CD4-positive, alpha-beta T cell treated with Interleukin-21 for 1 hour (primary cell): ENCODE measurements around the gene MRPL42.
"Not testable (repeated sequence)": the region's sequence is repeated elsewhere in the genome, so short reads cannot be mapped to it uniquely, and the experiment has no call there.

Experiments
- DNase-seq: peaks from one replicate; pipeline ENCODE4 v3.0.0-alpha.2; 2020

MRPL42 gene

DNA sequence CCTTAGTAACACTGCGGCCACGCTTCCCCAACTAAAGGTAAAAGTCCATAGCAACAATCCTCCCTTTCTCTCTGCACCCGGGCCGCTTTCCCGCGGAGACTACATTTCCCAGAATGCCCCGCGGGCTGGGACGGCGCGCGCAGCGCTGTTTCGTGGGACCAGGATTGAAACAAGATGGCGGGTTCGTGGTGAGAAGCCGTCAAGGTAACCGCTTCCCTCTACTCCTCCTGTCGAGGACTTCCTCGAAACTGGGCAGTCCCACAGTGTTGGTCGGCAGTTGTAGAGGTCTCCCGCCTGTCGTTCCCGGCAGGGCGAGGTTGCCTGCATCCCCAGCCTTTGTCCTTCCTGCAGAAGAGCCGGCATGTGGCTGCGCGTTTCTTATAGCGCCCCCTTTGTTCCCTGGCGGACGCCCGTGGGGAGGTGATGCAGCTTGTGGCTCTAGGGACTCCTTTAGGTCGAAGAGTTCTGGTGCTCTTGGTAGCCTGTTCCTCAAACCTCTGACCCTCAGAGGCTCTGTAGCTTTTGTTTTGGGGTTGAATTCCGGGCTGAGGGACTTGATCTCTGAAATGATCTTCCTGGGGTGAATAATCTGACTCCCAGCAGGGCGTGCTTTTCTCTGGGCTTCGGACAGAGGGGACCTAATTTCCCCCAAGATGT lies at the start of gene MRPL42:
TSS of gene MRPL42 (plus strand) at position 164 of the 657 bp plus-strand sequence. CDS start 1,772 bp downstream, outside the sequence.
- DNase-seq: peak; percentile 95

DNA sequence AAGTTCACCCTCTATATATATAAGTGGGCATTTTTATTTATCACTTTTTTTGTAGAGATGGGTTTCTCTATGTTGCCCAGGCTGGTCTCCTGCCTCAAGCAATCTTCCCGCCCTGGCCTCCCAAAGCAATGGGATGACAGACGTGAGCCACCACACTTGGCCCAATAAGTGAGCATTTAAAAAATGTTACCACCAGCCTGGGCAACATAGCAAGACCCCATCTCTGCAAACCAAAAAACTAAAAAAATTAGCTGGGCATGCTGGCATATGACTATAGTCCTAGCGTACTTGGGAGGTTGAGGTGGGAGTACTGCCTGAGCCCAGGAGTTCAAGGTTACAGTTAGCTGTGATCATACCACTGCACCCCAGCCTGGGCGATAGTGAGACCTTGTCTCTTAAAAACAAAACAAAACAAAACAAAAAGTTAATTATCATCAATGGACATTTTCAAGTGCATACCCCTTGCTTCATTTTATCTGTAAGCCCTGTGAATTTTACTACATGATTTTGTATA lies 49.3 kb upstream of the MRPL42 start:
- DNase-seq: no peak

DNA sequence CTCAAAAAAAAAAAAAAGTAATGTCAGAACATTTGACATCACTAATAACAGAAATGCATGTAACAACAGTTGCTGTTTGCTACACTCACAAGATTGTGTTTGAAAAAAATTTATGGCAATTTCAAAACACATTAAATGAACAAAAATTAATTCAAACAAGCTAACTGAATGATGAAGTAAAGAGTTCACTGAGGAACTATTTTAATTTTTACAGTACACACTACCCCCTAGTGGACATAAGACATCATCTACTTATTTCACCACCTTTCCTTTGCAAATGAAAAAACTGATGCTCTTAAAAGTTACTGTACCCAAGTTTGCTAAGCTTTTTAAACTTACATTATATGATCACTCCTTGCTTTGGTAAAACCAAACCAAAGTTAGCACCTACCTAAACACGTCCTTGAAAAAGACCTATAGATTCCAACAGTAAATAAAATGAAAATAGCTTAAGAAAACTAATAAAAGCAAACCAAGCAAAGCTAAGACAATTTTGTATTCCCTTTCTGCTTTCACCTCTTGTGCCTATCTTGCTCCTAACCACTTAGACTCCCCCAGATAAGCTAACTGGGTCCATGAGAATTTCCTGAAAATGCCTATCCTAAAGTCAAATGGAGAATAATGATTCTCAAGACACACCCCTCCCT lies 47.8 kb upstream of the MRPL42 start:
- peak; percentile 65 for DNase-seq

DNA sequence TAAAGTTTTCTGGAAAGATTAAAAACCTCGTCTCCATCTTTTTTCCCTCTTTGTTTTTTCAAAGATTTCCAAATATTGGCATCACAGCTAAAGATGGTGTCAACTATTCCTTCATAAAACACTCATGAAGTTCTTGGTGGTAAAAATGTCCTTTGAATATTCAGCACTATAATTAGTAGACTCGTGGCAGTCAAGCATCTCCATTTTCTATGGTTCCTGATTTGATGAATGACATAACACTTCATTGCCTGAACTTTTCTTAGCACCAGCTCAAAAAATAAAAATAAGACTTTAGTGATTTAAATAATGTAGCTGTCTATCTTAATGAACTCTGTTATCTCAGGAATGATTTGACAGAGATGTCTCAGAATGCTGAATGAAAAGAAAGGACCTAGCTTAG lies 45.3 kb upstream of the MRPL42 start:
- no peak for DNase-seq

DNA sequence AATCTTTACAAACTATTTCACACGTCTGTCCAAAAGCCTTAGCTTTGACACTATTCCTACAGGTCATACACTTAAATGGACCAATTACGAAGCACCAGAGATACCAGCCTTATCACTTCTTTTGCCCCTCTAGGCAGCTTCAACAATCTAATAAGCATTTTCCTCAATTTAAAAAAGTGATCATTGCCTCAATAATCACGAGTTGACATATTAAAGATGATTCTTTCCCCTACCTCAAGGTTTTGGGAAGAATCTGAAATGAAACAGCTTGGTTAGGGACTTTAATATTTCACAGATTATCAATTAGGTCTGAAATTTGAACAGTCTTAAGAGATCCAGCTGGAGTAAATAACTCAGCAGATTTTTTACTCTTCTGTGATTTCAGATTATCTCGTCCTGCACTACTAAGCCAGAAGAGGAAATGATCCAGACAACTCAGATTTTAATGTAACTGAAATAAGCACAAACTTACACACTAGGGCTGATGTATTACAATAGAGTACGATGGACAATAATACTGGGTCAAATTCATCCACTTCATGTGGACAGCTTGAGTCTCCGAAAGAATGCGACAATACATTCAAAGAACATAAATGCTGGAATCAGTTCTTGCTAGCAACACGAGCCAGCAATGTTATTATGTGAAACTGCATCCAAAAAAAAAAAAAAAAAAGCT lies 41.4 kb upstream of the MRPL42 start:
- DNase-seq: no peak

DNA sequence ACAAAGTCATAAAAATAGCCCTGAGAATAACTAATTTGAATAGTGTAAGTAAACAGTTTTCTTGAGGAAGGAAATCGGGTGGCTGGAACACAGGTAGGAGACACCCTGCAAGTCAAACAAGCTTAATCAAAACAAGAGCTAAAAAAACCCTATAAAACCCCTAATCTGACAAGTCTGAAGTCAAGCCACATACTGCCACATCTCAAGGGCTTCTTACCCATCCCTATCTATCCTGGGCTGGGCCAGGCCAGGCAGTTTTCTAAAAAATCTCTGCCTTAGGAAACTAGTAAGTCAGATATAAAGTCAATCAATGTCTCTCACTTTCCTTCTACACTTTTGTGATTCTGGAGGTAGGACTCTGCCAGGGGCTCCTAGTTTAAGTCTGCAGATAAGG lies 40.9 kb upstream of the MRPL42 start:
- DNase-seq: no peak

DNA sequence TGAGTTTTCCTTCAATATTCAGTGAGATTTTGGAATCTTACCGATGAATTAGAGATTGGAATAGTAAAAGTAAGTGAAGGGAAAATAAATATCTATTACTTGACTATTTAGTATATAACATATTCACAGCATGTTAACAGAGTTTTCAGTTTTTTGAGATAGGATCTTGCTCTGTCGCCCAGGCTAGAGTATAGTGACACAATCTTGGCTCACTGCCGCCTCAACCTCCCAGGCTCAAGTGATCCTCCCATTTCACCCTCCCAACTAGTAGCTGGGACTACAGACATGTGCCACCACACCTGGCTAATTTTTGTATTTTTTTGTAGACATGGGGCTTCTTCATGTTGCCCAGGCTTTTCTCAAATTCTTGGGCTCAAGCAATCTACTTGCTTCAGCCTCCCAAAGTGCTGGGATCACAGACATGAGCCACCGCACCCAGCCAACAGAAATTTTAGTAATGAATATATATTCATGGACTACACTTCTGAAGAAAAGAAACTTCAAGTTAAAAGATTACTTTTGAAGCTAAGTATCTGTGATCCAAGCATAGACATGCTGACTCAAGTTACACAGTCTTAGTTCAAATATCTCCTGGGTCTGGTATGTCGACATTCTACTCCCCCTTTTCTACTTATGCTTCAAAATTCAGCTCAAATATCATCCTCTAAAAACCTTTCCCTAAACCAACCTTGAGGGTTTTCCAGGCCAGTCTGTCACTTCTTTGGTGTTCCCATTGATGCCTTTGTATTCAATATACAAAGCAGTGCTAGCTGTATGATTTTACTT lies 39.3 kb upstream of the MRPL42 start:
- no peak for DNase-seq

DNA sequence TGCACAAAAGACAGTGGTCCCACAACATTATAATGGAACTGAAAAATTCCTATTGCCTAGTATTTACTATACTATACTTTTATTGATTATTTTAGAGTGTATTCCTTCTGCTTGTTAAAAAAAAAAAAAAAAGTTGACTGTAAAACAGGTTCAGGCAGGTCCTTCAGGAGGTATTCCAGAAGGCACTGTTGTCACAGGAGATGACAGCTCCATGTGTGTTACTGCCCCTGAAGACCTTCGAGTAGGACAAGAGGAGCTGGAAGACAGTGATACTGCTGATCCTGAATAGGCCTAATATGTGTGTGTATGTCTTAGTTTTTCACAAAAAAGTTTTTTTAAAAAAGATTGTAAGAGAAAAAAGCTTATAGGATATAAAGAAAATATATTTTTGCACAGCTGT lies 37.9 kb upstream of the MRPL42 start:
- DNase-seq: no peak

DNA sequence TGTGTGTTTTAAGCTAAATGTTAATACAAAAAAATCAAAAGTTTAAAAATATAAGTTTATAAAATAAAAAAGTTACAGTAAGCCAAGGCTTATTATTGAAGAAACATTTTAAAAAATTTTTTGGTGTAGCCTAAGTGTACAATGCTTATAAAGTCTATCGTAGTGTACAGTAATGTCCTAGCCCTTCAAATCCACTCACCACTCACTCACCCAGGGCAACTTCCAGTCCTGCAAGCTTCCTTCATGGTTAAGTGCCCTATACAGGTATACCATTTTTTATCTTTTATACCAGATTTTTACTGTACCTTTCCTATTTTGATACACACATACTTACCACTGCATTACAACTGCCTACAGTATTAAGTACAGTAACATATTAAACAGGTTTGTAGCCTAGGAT lies 37.5 kb upstream of the MRPL42 start:
- DNase-seq: no peak

DNA sequence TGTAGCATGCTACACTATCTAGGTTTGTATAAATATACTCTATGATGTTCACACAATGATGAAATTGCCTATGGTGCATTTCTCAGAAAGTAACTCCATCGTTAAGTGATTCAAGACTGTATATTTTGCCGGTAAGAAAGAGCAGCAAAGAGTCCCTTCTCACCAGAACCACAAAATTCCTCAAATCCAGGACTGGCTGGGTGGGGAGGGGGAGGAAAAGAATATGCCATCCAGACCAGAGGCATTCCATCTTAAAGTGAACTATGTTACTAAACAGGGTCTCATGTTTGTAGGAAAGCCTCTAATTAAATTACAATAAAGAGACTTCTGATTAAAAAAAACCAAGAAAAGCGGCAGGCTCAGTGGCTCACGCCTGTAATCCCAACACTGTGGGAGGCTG lies 37.0 kb upstream of the MRPL42 start:
- DNase-seq: no peak

DNA sequence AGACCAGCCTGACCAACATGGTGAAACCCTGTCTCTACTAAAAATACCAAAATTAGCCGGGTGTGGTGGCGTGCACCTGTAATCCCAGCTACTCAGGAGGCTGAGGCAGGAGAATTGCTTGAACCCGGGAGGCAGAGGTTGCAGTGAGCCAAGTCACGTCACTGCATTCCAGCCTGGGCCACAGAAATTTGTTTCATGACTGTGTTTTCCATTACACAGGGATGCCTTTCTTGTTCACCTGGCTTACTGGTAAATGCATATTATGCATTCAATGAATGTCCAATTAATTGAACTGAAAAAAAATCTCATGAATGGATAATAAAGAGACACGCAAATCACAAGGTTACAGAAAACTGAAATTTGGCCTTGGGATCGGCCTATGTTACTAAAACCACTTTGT lies 35.3 kb upstream of the MRPL42 start:
- not testable (repeated sequence) for DNase-seq

DNA sequence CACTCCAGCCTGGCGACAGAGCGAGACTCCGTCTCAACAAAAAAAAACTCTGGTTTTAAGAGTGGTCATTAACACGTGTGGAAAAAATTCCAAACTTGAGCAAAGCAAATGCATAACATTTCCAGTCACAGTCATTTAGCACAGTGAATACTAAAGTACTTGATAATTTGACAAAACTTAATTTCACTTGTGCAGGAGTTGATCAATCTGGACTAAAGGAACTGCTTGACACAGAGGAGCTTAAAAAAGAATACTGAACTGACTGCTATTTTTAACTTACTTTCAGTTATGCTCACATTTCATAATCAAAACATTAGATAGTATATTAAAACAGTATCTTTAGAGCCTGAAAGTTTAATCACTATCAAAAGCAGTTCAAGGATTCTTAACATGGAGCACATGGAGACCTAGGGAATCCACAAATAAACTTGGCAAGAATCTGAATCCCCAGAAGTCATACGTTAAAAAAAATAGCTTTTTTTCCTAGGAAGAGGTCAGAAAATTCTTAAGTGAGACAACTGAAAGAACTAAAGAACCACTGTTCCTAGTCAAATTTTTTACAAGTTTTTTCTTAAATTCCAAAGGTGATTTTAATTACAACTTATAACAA lies 33.0 kb upstream of the MRPL42 start:
- no peak for DNase-seq

DNA sequence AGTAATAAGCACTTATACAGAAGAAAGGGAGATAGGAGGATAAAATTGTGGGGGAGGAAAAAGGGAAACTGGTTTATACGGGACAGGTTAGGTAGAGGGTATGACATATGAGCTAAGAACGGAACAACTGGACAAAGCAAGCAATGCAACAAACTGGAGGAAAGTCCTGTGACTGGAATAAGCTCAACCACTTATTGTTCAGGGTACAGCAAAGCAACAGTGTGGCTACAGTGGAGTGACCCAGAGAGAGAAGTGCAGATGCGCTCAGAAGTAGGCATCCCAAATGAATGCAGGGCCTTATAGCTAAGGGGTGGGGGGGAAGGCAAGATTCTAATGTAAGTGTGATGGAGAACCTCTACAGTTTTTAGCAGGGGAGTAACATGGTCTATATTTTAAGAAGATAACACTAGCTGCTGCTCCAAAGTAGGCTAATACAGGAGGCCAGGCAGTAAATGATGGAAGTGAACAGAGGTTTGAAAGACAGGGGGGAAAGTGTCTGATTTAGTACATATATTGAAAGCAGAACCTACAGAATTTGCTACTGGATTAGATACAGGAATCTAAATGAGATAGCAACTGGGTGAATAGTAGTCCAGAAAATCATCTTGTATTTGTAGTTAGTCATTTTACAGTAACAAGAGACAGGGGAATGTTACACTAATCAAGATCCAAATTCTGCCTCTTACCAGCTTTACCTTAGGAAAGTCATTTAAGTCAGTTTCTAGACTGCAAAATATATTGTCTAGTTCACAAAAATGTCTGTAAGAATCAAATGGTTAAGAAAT lies 28.9 kb upstream of the MRPL42 start:
- DNase-seq: no peak

DNA sequence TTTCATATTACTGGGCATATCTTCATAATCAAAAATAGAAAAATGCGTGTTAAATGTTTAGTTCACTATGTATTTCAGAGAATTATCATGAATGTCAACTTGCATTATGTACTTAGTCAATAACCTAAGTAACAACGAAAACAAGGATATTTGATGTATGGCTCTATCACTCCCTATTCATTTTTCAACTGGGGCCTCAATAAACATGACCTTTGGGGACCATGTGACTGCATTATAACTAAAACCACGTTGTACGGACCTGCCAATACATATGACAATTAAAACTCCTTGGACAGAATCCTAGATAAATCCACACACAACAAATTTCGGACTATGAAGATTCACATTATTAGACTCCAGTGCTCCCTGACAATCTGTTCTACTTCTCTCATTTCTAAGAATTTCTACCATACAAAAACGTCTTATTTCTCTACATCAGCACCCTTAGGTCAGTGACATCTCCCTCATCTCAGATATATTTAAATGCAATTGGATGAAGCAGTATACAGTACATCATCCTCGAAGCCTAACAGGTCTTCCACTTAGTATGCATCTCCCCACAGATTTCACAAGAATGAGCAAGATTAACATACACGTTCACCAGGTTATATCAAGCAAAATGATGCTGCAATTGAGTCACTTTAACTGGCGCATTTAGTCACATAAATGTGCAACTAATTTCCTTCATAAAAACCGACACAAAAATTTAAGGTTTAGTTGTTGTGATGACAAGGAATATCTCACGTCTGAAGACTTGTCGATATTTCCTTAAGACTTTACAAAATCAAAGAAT lies 27.1 kb upstream of the MRPL42 start:
- no peak for DNase-seq

DNA sequence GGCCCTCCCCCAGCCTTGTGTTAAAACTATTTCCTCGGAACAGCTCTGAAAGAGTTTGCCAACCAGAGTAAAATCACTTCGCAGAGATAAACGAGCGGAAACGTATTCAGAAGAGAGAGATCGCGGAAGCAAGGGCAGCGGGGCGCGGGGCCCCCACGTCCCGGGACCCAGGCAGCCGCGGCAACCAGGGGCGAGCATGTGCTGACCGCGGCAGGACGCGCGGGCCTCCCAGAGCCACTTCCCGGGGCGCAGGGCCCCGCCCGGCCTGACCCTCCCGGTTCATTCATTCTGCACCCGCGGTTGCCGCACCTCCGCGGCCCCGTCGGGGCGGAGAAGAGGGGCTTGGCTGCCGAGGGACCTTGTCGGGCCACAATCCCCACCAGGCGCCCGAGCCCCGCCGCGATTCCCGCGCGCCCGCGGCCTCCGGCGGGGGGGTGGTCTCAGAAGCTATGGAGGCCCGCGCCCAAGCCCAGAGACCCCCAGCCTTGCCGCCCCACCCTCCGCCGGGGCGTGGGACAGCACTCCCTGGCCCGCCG lies 26.2 kb upstream of the MRPL42 start:
- peak; percentile 53 for DNase-seq

DNA sequence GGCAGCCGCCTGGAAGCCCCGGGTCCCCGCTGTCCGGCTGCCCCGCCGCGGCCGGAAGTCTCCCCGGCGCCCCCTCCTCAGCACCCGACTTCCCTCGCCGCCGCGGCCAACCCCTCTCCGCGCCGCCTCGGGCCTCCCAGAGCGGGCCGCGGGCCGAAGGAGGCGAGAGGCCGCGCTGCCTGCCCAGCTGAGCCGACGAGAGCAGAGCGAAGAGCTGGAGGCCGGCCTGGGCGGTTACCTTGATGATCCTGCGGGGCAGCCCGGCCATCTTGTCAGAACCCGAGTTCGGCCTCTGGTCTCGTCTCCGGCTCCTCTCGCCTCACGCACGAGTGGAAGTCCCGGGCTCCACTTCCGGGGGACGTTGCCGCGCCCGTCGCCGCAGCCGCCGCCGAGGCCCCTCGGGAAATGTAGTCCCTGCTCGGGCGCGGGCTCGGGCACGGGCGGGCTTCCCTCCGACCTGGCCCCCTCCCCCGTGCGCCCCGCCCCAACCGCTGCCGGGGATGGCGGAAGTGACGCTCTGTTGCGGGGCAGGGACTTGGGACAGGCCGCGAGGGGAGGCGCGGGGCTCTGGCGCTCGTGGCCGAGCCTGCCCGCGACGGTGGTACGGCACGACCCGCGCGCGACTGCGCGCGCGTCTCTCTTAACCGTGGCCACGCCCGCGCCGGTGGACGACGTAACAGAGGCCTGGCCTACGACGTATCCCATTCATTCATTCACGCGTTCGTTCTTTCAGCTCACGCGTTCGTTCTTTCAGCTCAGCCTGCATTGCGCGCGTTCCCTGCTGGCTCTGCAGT lies 25.5 kb upstream of the MRPL42 start, which contains the start of gene UBE2N:
TSS of gene UBE2N (minus strand) at position 331 of the 794 bp plus-strand sequence. CDS start at position 268, 63 bp downstream.
- peak; percentile 97 for DNase-seq

DNA sequence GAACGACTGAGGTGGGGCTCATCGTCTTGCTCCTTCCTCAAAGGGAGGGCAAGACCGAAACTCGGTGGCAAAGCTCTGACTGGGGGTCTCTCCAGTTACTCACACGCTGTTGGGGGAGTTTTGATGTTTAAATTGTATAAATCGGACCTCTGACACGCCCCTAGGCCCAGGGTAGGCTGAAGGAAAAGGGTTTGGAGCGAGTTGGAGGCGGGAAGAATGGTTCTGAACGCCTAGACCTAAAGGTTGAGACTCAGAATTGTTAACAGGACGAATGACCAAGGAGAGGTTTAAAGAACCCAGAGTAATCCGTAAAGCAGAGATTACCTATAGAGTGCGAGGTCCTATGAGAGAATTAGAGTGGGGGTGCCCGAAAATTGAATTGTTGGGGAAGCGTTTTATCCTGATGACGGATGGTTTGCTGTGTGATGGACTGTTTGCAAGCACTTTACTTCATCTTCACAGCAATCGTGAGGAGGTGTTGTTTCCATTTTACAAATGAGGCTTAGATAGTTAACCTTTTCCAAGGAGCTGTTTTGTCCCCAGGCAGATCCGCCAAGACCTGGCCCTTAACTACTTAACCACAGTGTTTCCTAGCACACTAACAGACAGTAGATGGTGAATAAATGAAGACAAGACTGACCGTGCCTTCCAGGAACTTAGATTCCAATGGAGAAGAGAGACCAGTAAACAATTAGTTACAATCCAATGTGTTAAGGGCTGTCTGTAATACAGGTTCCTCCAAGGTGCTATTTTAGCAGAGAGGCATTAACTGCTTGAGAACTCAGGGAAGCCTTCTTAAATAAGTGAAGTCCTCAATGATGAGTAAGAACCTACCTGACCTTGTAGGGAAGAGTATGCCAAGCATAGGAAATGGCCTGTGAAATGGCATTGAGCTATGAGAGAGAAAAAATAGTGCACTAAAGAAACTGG lies 24.6 kb upstream of the MRPL42 start:
- no peak for DNase-seq

DNA sequence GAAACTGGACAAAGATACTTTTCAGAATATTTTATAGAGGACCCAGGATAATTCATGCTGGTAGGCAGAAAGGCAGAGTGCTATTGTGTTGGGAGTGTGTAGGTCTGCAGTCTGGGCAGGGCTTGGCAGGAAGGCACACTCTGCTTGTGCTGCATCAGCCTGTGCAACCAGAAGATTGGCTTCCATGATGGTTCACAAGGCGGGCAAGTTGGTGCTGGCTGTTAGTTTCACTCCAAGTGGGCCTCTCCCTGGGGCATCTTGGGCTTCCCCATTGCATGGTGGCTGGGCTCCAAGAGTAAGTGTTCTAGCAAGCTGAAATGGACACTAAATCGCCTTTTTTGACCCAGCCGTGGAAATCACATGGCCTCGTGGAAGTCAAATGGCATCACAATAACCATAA lies 23.7 kb upstream of the MRPL42 start:
- no peak for DNase-seq
